Mesenchymal stem cell (in vitro differentiated cells and primary cell): ENCODE data around the gene COLGALT1.

Source experiments
- DNase-seq: peaks from one replicate; pipeline ENCODE4 v3.0.0-alpha.2; 2013
- H2AFZ ChIP-seq: one replicate; pipeline ENCODE4 v1.6.1; 2013; ENCODE audit warnings: low read depth, mild to moderate bottlenecking, control low read depth, inconsistent platforms, low read length, moderate library complexity
- H2AK5ac ChIP-seq: 2 replicates; pipeline ENCODE4 v1.6.1; 2013; ENCODE audit warnings: low read length, moderate library complexity, mild to moderate bottlenecking, inconsistent platforms; ENCODE audit not compliant: severe bottlenecking
- H2BK120ac ChIP-seq: one replicate; pipeline ENCODE4 v1.6.1; 2013; ENCODE audit warnings: low read depth, mild to moderate bottlenecking, inconsistent platforms, low read length, moderate library complexity
- H2BK12ac ChIP-seq, 2 experiments: one replicate each; pipeline ENCODE4 v1.6.1; 2013; ENCODE audit warnings: inconsistent platforms in 2 of 2, low read length in 2 of 2, mild to moderate bottlenecking in 2 of 2, moderate library complexity in 2 of 2, control low read depth in 1 of 2
- H2BK15ac ChIP-seq: one replicate; pipeline ENCODE4 v1.6.1; 2013; ENCODE audit warnings: mild to moderate bottlenecking, low read depth, inconsistent platforms; ENCODE audit not compliant: poor library complexity, severe bottlenecking
- H2BK5ac ChIP-seq: 2 replicates; pipeline ENCODE4 v1.6.1; 2013; ENCODE audit warnings: low read depth, mild to moderate bottlenecking, low read length, control low read depth, inconsistent platforms; ENCODE audit not compliant: poor library complexity, severe bottlenecking
- H3K14ac ChIP-seq, 2 experiments: one replicate each; pipeline ENCODE4 v1.6.1; 2013; ENCODE audit warnings: inconsistent platforms in 2 of 2, low read length in 2 of 2, control low read depth in 1 of 2, mild to moderate bottlenecking in 1 of 2, moderate library complexity in 1 of 2
- H3K18ac ChIP-seq, 2 experiments: one replicate each; pipeline ENCODE4 v1.6.1; 2013; ENCODE audit warnings: inconsistent platforms in 2 of 2, low read length in 2 of 2, control low read depth in 1 of 2, low read depth in 1 of 2, mild to moderate bottlenecking in 1 of 2
- H3K23ac ChIP-seq, 2 experiments: one replicate each; pipeline ENCODE4 v1.6.1; 2013; ENCODE audit warnings: inconsistent platforms in 2 of 2, low read length in 2 of 2, mild to moderate bottlenecking in 2 of 2, moderate library complexity in 2 of 2, control low read depth in 1 of 2
- H3K27ac ChIP-seq: 2 replicates; pipeline ENCODE4 v1.5.1; 2013; ENCODE audit warnings: mild to moderate bottlenecking, moderate library complexity, low read length, control low read depth, inconsistent platforms; ENCODE audit not compliant: poor library complexity, severe bottlenecking
- H3K27me3 ChIP-seq, 2 experiments: 2 replicates each; pipeline versions ENCODE4 v1.6.1 to v1.7.0; 2013; ENCODE audit warnings: low read length in 2 of 2, mild to moderate bottlenecking in 2 of 2, moderate library complexity in 2 of 2, control low read depth in 1 of 2, inconsistent platforms in 1 of 2; ENCODE audit not compliant: control insufficient read depth in 1 of 2, insufficient read depth in 1 of 2
- H3K36me3 ChIP-seq, 2 experiments: 2 replicates each; pipeline versions ENCODE4 v1.6.1 to v1.7.0; 2013; ENCODE audit warnings: low read length in 2 of 2, control low read depth in 1 of 2, inconsistent platforms in 1 of 2, low read depth in 1 of 2, mild to moderate bottlenecking in 1 of 2; ENCODE audit not compliant: insufficient read depth in 2 of 2, control insufficient read depth in 1 of 2
- H3K4ac ChIP-seq, 2 experiments: one replicate each; pipeline ENCODE4 v1.6.1; 2013; ENCODE audit warnings: inconsistent platforms in 2 of 2, low read length in 2 of 2, mild to moderate bottlenecking in 2 of 2, moderate library complexity in 2 of 2, control low read depth in 1 of 2, low read depth in 1 of 2
- H3K4me1 ChIP-seq: 2 replicates; pipeline ENCODE4 v1.6.1; 2013; ENCODE audit warnings: low read depth, low read length, control low read depth; ENCODE audit not compliant: control insufficient read depth, insufficient read depth
- H3K4me2 ChIP-seq: 2 replicates; pipeline ENCODE4 v1.6.1; 2013; ENCODE audit warnings: low read length, mild to moderate bottlenecking, inconsistent platforms; ENCODE audit not compliant: poor library complexity, severe bottlenecking
- H3K4me3 ChIP-seq, 2 experiments: 2 replicates each; pipeline versions ENCODE4 v1.5.1 to v1.7.0; 2013; ENCODE audit warnings: low read length in 2 of 2, mild to moderate bottlenecking in 2 of 2, control low read depth in 1 of 2, low read depth in 1 of 2; ENCODE audit not compliant: insufficient read depth in 1 of 2
- H3K79me1 ChIP-seq: replicated peaks from 2 replicates; pipeline ENCODE4 v1.6.1; 2013; ENCODE audit warnings: mild to moderate bottlenecking, control low read depth, low read length, inconsistent platforms; ENCODE audit not compliant: poor library complexity, severe bottlenecking
- H3K9ac ChIP-seq: 2 replicates; pipeline ENCODE4 v1.7.0; 2013; ENCODE audit warnings: mild to moderate bottlenecking, low read length, moderate library complexity
- H3K9me3 ChIP-seq: 2 replicates; pipeline ENCODE4 v1.7.0; 2013; ENCODE audit warnings: mild to moderate bottlenecking, low read length; ENCODE audit not compliant: control insufficient read depth
- H4K8ac ChIP-seq: one replicate; pipeline ENCODE4 v1.6.1; 2013; ENCODE audit warnings: inconsistent platforms, mild to moderate bottlenecking, low read length, moderate library complexity
- H4K91ac ChIP-seq: one replicate; pipeline ENCODE4 v1.6.1; 2013; ENCODE audit warnings: mild to moderate bottlenecking, low read length, inconsistent platforms
- WGBS: methylation state at CpG from one replicate; pipeline ENCODE4 v1.1.7; 2013; ENCODE audit warnings: mixed read lengths; 5-methylcytosine and 5-hydroxymethylcytosine counted together

Gene COLGALT1

DNA sequence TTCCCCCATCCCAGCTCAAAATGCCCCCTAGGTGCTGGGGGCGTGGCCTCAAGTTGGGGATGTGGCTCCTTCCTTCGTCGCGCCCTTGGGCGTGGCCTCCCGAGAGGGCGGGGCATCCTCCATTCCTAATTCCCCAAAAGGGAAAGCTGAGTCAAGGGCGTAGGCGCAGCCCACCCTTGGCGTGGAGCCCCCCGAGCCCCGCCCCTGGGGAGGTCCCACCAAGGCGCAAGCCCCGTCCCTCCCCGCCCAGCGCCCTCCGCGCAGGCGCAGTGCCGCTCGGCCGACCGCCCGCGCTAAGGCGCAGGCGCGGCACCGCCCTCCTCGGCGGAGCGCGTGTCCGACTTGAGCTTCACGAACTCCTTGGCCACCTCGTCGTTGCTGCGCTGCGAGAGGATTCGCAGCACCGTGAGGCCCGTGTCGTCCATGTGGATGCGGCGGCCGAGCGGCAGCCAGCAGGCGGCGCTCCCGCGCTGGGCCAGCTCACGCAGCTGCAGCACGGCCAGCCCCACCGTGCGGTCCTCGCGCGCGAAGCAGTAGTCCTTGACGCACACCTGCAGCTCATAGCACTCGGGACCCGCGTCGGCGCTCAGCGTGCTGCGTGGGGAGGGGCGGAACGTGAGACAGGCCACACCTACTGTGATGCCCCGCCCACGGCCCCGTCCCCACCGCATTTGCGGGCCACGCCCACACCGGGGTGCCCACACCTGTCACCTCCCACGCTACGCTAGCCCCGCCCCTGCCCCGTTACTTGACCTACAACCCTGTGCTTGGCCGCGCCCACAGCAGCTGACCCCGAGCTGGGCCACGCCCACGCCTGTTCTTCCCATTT is 50.5 kb downstream of the COLGALT1 start:
- Histone ChIP-seq H3K4me1 (peaks cover 11% of the 10 kb centered on the region), H2AK5ac (no peak overlapping the region), H3K4me3 (peak overlapping the region; percentile 55 to 68), H3K18ac (peak overlapping the region; percentile 25 to 79), H3K4ac (peak overlapping the region in 1 of 2 experiments; percentile 57), H2BK120ac (no peak overlapping the region), H2BK15ac (no peak overlapping the region), H4K91ac (no peak overlapping the region), H3K23ac (no peak overlapping the region), H3K27ac (no peak overlapping the region), H3K36me3 (no peaks in the 10 kb centered on the region), H3K79me1 (no peaks in the 10 kb centered on the region), H2BK5ac (no peak overlapping the region), H2BK12ac (peak overlapping the region in 1 of 2 experiments; percentile 51), H3K14ac (peak overlapping the region in 1 of 2 experiments; percentile 96), H4K8ac (peak overlapping the region; percentile 24), H3K9ac (no peak overlapping the region), H3K4me2 (peak overlapping the region; percentile 71), H3K27me3 (peaks cover 29 to 39% of the 10 kb centered on the region in 2 experiments), H3K9me3 (no peaks in the 10 kb centered on the region), H2AFZ (peak overlapping the region; percentile 80)
- peak; percentile 74 for DNase-seq
- WGBS = under 1% methylated on average over 82 of the region's 85 CpGs

DNA sequence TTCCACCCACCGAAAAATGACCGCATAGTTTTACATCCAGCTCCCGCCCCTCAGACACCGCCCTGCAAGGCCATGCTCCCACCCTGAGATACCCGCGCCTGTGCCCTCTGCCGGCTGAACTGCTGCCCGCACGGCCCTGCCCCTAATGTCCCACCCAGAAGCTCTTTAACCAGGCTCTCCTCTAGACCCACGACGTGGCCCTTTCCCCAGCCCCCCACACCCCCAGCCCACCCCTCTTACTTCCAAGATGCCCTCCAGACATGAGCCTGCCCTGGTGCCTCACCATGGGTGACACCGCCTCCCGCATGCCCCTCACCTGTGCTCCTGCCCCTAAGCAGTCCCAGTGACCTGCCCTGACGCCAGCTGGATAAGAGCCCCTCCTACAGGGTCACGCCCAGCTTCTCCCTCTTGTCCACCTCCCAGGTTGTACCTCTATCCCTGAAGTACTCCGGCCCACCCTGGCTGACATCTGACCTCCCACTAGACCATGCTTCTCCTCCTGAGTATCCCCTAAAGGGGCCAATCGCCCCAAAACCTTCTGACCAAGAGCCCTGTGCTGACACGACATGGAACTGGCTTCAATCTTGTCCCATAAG is 51.2 kb downstream of the COLGALT1 start:
- H3K9ac ChIP-seq = no peak overlapping the region
- H2BK5ac ChIP-seq = no peak overlapping the region
- H3K23ac ChIP-seq = peak overlapping the region in 1 of 2 experiments; percentile 80
- H3K36me3 ChIP-seq = no peaks in the 10 kb centered on the region
- H4K91ac ChIP-seq = no peak overlapping the region
- peaks cover 11% of the 10 kb centered on the region for H3K4me1 ChIP-seq
- WGBS = 22% methylated on average over 18 of the region's 18 CpGs
- H3K4me3 ChIP-seq = peak overlapping the region; percentile 55 to 68
- H3K27ac ChIP-seq = no peak overlapping the region
- no peak overlapping the region for H4K8ac ChIP-seq
- H2BK15ac ChIP-seq = no peak overlapping the region
- H3K9me3 ChIP-seq = no peaks in the 10 kb centered on the region
- no peak overlapping the region for H3K18ac ChIP-seq
- no peak overlapping the region for H2AFZ ChIP-seq
- H3K4ac ChIP-seq = no peak overlapping the region
- DNase-seq = no peak
- no peak overlapping the region for H2AK5ac ChIP-seq
- H2BK120ac ChIP-seq = no peak overlapping the region
- H3K14ac ChIP-seq = no peak overlapping the region
- peaks cover 24 to 37% of the 10 kb centered on the region in 2 experiments for H3K27me3 ChIP-seq
- H3K4me2 ChIP-seq = peak overlapping the region; percentile 71
- no peak overlapping the region for H2BK12ac ChIP-seq
- H3K79me1 ChIP-seq = no peaks in the 10 kb centered on the region

- peaks cover 11 to 33% of the 10 kb centered on the region in 2 experiments for H3K27me3 ChIP-seq
Measured at GRCh38 chr19:17607936-17608335, 52.5 kb downstream of the COLGALT1 start.

GRCh38 chr19:17610384-17610783 is 54.9 kb downstream of the COLGALT1 start:
- peaks cover 0 to 22% of the 10 kb centered on the region in 2 experiments for H3K27me3 ChIP-seq
- H3K4me3 ChIP-seq = no peak overlapping the region
- H4K8ac ChIP-seq = no peak overlapping the region
- H3K23ac ChIP-seq = no peak overlapping the region
- H4K91ac ChIP-seq = no peak overlapping the region
- no peak overlapping the region for H2AK5ac ChIP-seq
- H2BK120ac ChIP-seq = no peak overlapping the region
- no peaks in the 10 kb centered on the region for H3K9me3 ChIP-seq
- H3K18ac ChIP-seq = no peak overlapping the region
- no peak overlapping the region for H3K4ac ChIP-seq
- no peak overlapping the region for H2AFZ ChIP-seq
- no peak overlapping the region for H3K14ac ChIP-seq
- no peak overlapping the region for H3K4me2 ChIP-seq
- H2BK12ac ChIP-seq = no peak overlapping the region
- H3K4me1 ChIP-seq = peaks cover 11% of the 10 kb centered on the region
- H3K79me1 ChIP-seq = no peaks in the 10 kb centered on the region
- H2BK15ac ChIP-seq = no peak overlapping the region
- 88% methylated on average over 4 of the region's 7 CpGs for WGBS
- H3K9ac ChIP-seq = no peak overlapping the region
- H3K36me3 ChIP-seq = no peaks in the 10 kb centered on the region
- no peak for DNase-seq
- no peak overlapping the region for H2BK5ac ChIP-seq
- no peak overlapping the region for H3K27ac ChIP-seq

More at GRCh38 chr19:17607936-17608335, 52.5 kb downstream of the COLGALT1 start:
- Histone ChIP-seq H3K4me1 (peaks cover 11% of the 10 kb centered on the region), H2BK5ac (no peak overlapping the region), H2BK120ac (no peak overlapping the region), H3K18ac (no peak overlapping the region), H4K8ac (no peak overlapping the region), H3K4ac (no peak overlapping the region), H3K23ac (no peak overlapping the region), H4K91ac (no peak overlapping the region), H3K9me3 (no peaks in the 10 kb centered on the region), H3K79me1 (no peaks in the 10 kb centered on the region), H3K9ac (no peak overlapping the region), H3K14ac (no peak overlapping the region), H3K36me3 (no peaks in the 10 kb centered on the region), H2AFZ (no peak overlapping the region), H3K4me2 (no peak overlapping the region), H2BK12ac (no peak overlapping the region), H3K4me3 (no peak overlapping the region), H2AK5ac (no peak overlapping the region), H3K27ac (no peak overlapping the region), H2BK15ac (no peak overlapping the region)
- WGBS = over 99% methylated on average over 6 of the region's 9 CpGs
- DNase-seq = no peak
